HEK293 (cell line): ENCODE data around the gene GAB3.

Source experiments
- BCL11B ChIP-seq: fragments of 450-650 bp; formaldehyde crosslinking; IDR thresholded peaks from 2 replicates; pipeline ENCODE4 v1.5.1; 2016; ENCODE audit warnings: low read depth, missing biosample characterization, missing genetic modification characterization
- EGR2 ChIP-seq: fragments of 450-650 bp; formaldehyde crosslinking; IDR thresholded peaks from 2 replicates; pipeline ENCODE4 v1.5.1; 2016; ENCODE audit warnings: low read depth, missing biosample characterization, missing genetic modification characterization
- HOXC10 ChIP-seq: sonication (generic); formaldehyde crosslinking; IDR thresholded peaks from 2 replicates; pipeline ENCODE4 v1.8.1; 2023; ENCODE audit warnings: mild to moderate bottlenecking, missing genetic modification reagents
- IKZF3 ChIP-seq: fragments of 450-650 bp; IDR thresholded peaks from 2 replicates; pipeline ENCODE4 v1.5.0; 2018; ENCODE audit warnings: missing biosample characterization, mild to moderate bottlenecking, missing genetic modification characterization, moderate library complexity
- KLF16 ChIP-seq: fragments of 450-650 bp; formaldehyde crosslinking; IDR thresholded peaks from 2 replicates; pipeline ENCODE4 v1.5.1; 2017; ENCODE audit warnings: missing biosample characterization, missing genetic modification characterization
- KLF8 ChIP-seq: fragments of 450-650 bp; formaldehyde crosslinking; IDR thresholded peaks from 2 replicates; pipeline ENCODE4 v1.5.1; 2016; ENCODE audit warnings: missing biosample characterization, missing genetic modification characterization
- REPIN1 ChIP-seq: fragments of 450-650 bp; formaldehyde crosslinking; IDR thresholded peaks from 2 replicates; pipeline ENCODE4 v1.5.1; 2017; ENCODE audit warnings: missing biosample characterization, missing genetic modification characterization, low read depth
- TRIM28 ChIP-seq: IDR thresholded peaks from 2 replicates; pipeline ENCODE4 v1.6.1; 2011; ENCODE audit warnings: low read length, control low read depth, borderline replicate concordance
- YY1 ChIP-seq: fragments of 450-650 bp; formaldehyde crosslinking; IDR thresholded peaks from 2 replicates; pipeline ENCODE4 v1.5.1; 2018; ENCODE audit warnings: missing biosample characterization, missing genetic modification characterization
- ZEB2 ChIP-seq: fragments of 450-650 bp; formaldehyde crosslinking; IDR thresholded peaks from 2 replicates; pipeline ENCODE4 v1.5.1; 2016; ENCODE audit warnings: missing biosample characterization, missing genetic modification characterization
- ZFP37 ChIP-seq: fragments of 450-650 bp; formaldehyde crosslinking; IDR thresholded peaks from 2 replicates; pipeline ENCODE4 v1.5.1; 2016; ENCODE audit warnings: missing biosample characterization, missing genetic modification characterization
- ZNF155 ChIP-seq: fragments of 450-650 bp; formaldehyde crosslinking; IDR thresholded peaks from 2 replicates; pipeline ENCODE4 v1.5.1; 2016; ENCODE audit warnings: missing biosample characterization, missing genetic modification characterization
- ZNF211 ChIP-seq: fragments of 450-650 bp; formaldehyde crosslinking; IDR thresholded peaks from 2 replicates; pipeline ENCODE4 v1.5.1; 2016; ENCODE audit warnings: low read depth, missing biosample characterization, missing genetic modification characterization
- ZNF223 ChIP-seq: fragments of 450-650 bp; formaldehyde crosslinking; IDR thresholded peaks from 2 replicates; pipeline ENCODE4 v1.5.1; 2016; ENCODE audit warnings: missing biosample characterization, missing genetic modification characterization
- ZNF23 ChIP-seq: fragments of 450-650 bp; formaldehyde crosslinking; IDR thresholded peaks from 2 replicates; pipeline ENCODE4 v1.5.1; 2016; ENCODE audit warnings: missing biosample characterization, missing genetic modification characterization, borderline replicate concordance
- ZNF311 ChIP-seq: fragments of 450-650 bp; formaldehyde crosslinking; IDR thresholded peaks from 2 replicates; pipeline ENCODE4 v1.5.1; 2017; ENCODE audit warnings: missing biosample characterization, missing genetic modification characterization, borderline replicate concordance
- ZNF48 ChIP-seq: fragments of 450-650 bp; formaldehyde crosslinking; IDR thresholded peaks from 2 replicates; pipeline ENCODE4 v1.5.1; 2016; ENCODE audit warnings: missing biosample characterization, missing genetic modification characterization
- ZNF549 ChIP-seq: fragments of 450-650 bp; IDR thresholded peaks from 2 replicates; pipeline ENCODE4 v1.5.1; 2018; ENCODE audit warnings: missing biosample characterization, missing genetic modification characterization, mild to moderate bottlenecking, inconsistent platforms, moderate library complexity
- ZNF555 ChIP-seq: fragments of 450-650 bp; formaldehyde crosslinking; conservative IDR thresholded peaks from 2 replicates; pipeline ENCODE4 v1.5.1; 2017; ENCODE audit warnings: missing biosample characterization, mild to moderate bottlenecking, missing genetic modification characterization, inconsistent platforms
- ZNF626 ChIP-seq: fragments of 450-650 bp; sonication (Bioruptor Pico); formaldehyde crosslinking; IDR thresholded peaks from 2 replicates; pipeline ENCODE4 v1.5.1; 2018; ENCODE audit warnings: missing biosample characterization, missing genetic modification characterization, inconsistent platforms
- ZNF677 ChIP-seq: fragments of 450-650 bp; IDR thresholded peaks from 2 replicates; pipeline ENCODE4 v1.5.0; 2018; ENCODE audit warnings: missing biosample characterization, mild to moderate bottlenecking, missing genetic modification characterization, moderate library complexity
- ZNF792 ChIP-seq: fragments of 450-650 bp; formaldehyde crosslinking; IDR thresholded peaks from 2 replicates; pipeline ENCODE4 v1.5.1; 2016; ENCODE audit warnings: missing biosample characterization, missing genetic modification characterization
- TF ChIP-seq, protein P1 (sequence below): fragments of 450-650 bp; formaldehyde crosslinking; IDR thresholded peaks from 2 replicates; pipeline ENCODE4 v1.5.1; 2016; ENCODE audit warnings: missing biosample characterization, missing genetic modification characterization
- TF ChIP-seq, protein P2 (sequence below): fragments of 450-650 bp; formaldehyde crosslinking; IDR thresholded peaks from 2 replicates; pipeline ENCODE4 v1.5.1; 2016; ENCODE audit warnings: missing biosample characterization, missing genetic modification characterization
- TF ChIP-seq, protein P3 (sequence below): fragments of 450-650 bp; formaldehyde crosslinking; IDR thresholded peaks from 2 replicates; pipeline ENCODE4 v1.5.1; 2016; ENCODE audit warnings: missing biosample characterization, missing genetic modification characterization
- TF ChIP-seq, protein P4 (sequence below): fragments of 450-650 bp; formaldehyde crosslinking; IDR thresholded peaks from 2 replicates; pipeline ENCODE4 v1.5.1; 2016; ENCODE audit warnings: missing biosample characterization, missing genetic modification characterization
- TF ChIP-seq, protein P5 (sequence below): fragments of 450-650 bp; formaldehyde crosslinking; IDR thresholded peaks from 2 replicates; pipeline ENCODE4 v1.5.1; 2016; ENCODE audit warnings: missing biosample characterization, missing genetic modification characterization
- TF ChIP-seq, protein P6 (sequence below): fragments of 450-650 bp; formaldehyde crosslinking; IDR thresholded peaks from 2 replicates; pipeline ENCODE4 v1.5.1; 2016; ENCODE audit warnings: missing biosample characterization, missing genetic modification characterization
- TF ChIP-seq, protein P7 (sequence below): fragments of 450-650 bp; formaldehyde crosslinking; IDR thresholded peaks from 2 replicates; pipeline ENCODE4 v1.5.1; 2016; ENCODE audit warnings: missing biosample characterization, missing genetic modification characterization
- TF ChIP-seq, protein P8 (sequence below): fragments of 450-650 bp; formaldehyde crosslinking; IDR thresholded peaks from 2 replicates; pipeline ENCODE4 v1.5.1; 2016; ENCODE audit warnings: missing biosample characterization, missing genetic modification characterization

Gene GAB3

DNA sequence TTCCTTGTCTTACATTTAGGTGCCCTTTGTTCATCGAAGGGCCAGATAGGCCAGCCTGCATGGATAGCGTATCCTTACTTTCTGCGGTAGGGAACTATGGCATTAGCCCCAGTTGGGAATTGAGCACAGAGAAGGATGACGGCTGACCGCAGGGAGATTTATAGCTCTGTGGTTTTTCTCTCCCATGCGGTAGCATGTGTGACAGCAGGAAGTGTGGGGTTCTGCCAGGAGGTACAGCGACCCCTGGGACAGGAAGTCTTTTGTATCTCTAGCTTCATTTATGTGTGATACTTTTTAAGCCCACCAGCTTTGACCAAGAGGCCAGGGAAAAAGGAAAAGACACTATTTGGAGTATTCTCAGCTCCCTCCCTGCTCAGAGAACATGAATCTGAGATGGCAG lies 33.1 kb downstream of the GAB3 start (continued):
- TF ChIP-seq, protein P1, sequence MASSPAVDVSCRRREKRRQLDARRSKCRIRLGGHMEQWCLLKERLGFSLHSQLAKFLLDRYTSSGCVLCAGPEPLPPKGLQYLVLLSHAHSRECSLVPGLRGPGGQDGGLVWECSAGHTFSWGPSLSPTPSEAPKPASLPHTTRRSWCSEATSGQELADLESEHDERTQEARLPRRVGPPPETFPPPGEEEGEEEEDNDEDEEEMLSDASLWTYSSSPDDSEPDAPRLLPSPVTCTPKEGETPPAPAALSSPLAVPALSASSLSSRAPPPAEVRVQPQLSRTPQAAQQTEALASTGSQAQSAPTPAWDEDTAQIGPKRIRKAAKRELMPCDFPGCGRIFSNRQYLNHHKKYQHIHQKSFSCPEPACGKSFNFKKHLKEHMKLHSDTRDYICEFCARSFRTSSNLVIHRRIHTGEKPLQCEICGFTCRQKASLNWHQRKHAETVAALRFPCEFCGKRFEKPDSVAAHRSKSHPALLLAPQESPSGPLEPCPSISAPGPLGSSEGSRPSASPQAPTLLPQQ: no peak
- TF ChIP-seq IKZF3: peak; percentile 52; the same call in 1 of the 2 replicates
- TF ChIP-seq, protein P2, sequence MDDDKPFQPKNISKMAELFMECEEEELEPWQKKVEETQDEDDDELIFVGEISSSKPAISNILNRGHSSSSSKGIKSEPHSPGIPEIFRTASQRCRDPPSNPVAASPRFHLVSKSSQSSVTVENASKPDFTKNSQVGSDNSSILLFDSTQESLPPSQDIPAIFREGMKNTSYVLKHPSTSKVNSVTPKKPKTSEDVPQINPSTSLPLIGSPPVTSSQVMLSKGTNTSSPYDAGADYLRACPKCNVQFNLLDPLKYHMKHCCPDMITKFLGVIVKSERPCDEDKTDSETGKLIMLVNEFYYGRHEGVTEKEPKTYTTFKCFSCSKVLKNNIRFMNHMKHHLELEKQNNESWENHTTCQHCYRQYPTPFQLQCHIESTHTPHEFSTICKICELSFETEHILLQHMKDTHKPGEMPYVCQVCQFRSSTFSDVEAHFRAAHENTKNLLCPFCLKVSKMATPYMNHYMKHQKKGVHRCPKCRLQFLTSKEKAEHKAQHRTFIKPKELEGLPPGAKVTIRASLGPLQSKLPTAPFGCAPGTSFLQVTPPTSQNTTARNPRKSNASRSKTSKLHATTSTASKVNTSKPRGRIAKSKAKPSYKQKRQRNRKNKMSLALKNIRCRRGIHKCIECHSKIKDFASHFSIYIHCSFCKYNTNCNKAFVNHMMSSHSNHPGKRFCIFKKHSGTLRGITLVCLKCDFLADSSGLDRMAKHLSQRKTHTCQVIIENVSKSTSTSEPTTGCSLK (tag by site-specific recombination): no peak
- TF ChIP-seq ZNF555: no peak
- TF ChIP-seq BCL11B (tag by site-specific recombination): no peak
- no peak for TF ChIP-seq ZNF549 (tag by site-specific recombination)
- no peak for TF ChIP-seq REPIN1 (tag by site-specific recombination)
- TF ChIP-seq, protein P3, sequence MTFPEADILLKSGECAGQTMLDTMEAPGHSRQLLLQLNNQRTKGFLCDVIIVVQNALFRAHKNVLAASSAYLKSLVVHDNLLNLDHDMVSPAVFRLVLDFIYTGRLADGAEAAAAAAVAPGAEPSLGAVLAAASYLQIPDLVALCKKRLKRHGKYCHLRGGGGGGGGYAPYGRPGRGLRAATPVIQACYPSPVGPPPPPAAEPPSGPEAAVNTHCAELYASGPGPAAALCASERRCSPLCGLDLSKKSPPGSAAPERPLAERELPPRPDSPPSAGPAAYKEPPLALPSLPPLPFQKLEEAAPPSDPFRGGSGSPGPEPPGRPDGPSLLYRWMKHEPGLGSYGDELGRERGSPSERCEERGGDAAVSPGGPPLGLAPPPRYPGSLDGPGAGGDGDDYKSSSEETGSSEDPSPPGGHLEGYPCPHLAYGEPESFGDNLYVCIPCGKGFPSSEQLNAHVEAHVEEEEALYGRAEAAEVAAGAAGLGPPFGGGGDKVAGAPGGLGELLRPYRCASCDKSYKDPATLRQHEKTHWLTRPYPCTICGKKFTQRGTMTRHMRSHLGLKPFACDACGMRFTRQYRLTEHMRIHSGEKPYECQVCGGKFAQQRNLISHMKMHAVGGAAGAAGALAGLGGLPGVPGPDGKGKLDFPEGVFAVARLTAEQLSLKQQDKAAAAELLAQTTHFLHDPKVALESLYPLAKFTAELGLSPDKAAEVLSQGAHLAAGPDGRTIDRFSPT (tag by site-specific recombination): no peak
- TF ChIP-seq, protein P4, sequence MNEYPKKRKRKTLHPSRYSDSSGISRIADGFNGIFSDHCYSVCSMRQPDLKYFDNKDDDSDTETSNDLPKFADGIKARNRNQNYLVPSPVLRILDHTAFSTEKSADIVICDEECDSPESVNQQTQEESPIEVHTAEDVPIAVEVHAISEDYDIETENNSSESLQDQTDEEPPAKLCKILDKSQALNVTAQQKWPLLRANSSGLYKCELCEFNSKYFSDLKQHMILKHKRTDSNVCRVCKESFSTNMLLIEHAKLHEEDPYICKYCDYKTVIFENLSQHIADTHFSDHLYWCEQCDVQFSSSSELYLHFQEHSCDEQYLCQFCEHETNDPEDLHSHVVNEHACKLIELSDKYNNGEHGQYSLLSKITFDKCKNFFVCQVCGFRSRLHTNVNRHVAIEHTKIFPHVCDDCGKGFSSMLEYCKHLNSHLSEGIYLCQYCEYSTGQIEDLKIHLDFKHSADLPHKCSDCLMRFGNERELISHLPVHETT (tag by site-specific recombination): no peak
- no peak for TF ChIP-seq ZNF311 (tag by site-specific recombination)
- no peak for TF ChIP-seq KLF8
- TF ChIP-seq ZNF626 (tag by site-specific recombination): no peak
- TF ChIP-seq EGR2: no peak
- no peak for TF ChIP-seq ZNF677 (tag by site-specific recombination)
- no peak for TF ChIP-seq ZNF23
- TF ChIP-seq ZFP37 (tag by site-specific recombination): no peak
- peak; percentile 88; the same call in 1 of the 2 replicates for TF ChIP-seq HOXC10 (CRISPR knock-in tag)
- TF ChIP-seq ZNF211 (tag by site-specific recombination): no peak
- TF ChIP-seq KLF16 (tag by site-specific recombination): no peak
- TF ChIP-seq, protein P5, sequence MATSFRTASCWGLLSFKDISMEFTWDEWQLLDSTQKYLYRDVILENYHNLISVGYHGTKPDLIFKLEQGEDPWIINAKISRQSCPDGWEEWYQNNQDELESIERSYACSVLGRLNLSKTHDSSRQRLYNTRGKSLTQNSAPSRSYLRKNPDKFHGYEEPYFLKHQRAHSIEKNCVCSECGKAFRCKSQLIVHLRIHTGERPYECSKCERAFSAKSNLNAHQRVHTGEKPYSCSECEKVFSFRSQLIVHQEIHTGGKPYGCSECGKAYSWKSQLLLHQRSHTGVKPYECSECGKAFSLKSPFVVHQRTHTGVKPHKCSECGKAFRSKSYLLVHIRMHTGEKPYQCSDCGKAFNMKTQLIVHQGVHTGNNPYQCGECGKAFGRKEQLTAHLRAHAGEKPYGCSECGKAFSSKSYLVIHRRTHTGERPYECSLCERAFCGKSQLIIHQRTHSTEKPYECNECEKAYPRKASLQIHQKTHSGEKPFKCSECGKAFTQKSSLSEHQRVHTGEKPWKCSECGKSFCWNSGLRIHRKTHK (tag by site-specific recombination): no peak
- TF ChIP-seq, protein P6, sequence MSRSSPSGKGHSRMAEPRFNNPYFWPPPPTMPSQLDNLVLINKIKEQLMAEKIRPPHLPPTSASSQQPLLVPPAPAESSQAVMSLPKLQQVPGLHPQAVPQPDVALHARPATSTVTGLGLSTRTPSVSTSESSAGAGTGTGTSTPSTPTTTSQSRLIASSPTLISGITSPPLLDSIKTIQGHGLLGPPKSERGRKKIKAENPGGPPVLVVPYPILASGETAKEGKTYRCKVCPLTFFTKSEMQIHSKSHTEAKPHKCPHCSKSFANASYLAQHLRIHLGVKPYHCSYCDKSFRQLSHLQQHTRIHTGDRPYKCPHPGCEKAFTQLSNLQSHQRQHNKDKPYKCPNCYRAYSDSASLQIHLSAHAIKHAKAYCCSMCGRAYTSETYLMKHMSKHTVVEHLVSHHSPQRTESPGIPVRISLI: no peak
- no peak for TF ChIP-seq ZNF223
- TF ChIP-seq ZNF155: no peak
- TF ChIP-seq TRIM28: no peak
- TF ChIP-seq ZNF792: no peak
- no peak for TF ChIP-seq YY1 (tag by site-specific recombination)
- no peak for TF ChIP-seq ZEB2 (tag by site-specific recombination)
- TF ChIP-seq, protein P7, sequence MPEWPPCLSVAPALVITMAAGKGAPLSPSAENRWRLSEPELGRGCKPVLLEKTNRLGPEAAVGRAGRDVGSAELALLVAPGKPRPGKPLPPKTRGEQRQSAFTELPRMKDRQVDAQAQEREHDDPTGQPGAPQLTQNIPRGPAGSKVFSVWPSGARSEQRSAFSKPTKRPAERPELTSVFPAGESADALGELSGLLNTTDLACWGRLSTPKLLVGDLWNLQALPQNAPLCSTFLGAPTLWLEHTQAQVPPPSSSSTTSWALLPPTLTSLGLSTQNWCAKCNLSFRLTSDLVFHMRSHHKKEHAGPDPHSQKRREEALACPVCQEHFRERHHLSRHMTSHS (tag by site-specific recombination): no peak
- TF ChIP-seq ZNF48 (tag by site-specific recombination): no peak
- TF ChIP-seq, protein P8, sequence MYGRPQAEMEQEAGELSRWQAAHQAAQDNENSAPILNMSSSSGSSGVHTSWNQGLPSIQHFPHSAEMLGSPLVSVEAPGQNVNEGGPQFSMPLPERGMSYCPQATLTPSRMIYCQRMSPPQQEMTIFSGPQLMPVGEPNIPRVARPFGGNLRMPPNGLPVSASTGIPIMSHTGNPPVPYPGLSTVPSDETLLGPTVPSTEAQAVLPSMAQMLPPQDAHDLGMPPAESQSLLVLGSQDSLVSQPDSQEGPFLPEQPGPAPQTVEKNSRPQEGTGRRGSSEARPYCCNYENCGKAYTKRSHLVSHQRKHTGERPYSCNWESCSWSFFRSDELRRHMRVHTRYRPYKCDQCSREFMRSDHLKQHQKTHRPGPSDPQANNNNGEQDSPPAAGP (tag by site-specific recombination): no peak
